K562 (cell line): ENCODE measurements around the gene RTCA. TPM values are rescaled to one million over a fixed set of nuclear protein-coding genes. Genes with fewer than 3 reads are reported as not detected.

Experiments
- PURB ChIP-seq: sonication (generic); formaldehyde crosslinking; IDR thresholded peaks from 2 replicates; pipeline ENCODE4 v1.9.0; 2021; ENCODE audit warnings: low read depth, mild to moderate bottlenecking, missing genetic modification reagents
- polyA plus RNA-seq, 8 experiments: library from polyadenylated mRNA; depleted of rRNA in 4 of 8; stranded (reverse) in 5 of 8; unstranded in 3 of 8; fragments of >200 nt; fragmentation: Nextera tagmentation in 2 of 8; fragmentation: Illumina TruSeq in 1 of 8; extraction: Ambion mirVana in 2 of 8; extraction: Trizol in 1 of 8; gene quantifications; 2 replicates each; pipeline versions ENCODE4 v1.2.1 to v1.2.3, GENCODE V29; 2011 to 2014; ENCODE audit warnings: inconsistent platforms in 1 of 8, missing spikeins in 1 of 8
- total RNA-seq, 7 experiments: library from RNA; depleted of rRNA in 6 of 7; stranded (reverse); fragments of >200 nt in 6 of 7; fragmentation: Illumina TruSeq in 2 of 7; extraction: Trizol in 2 of 7; gene quantifications; 2 replicates each; pipeline versions ENCODE4 v1.2.1 to v1.2.3, GENCODE V29; 2011 to 2021; ENCODE audit warnings: low replicate concordance in 1 of 7
- TF ChIP-seq, protein P1 (sequence below): sonication (generic); formaldehyde crosslinking; IDR thresholded peaks from 2 replicates; pipeline ENCODE4 v1.8.0; 2022; ENCODE audit warnings: mild to moderate bottlenecking, missing genetic modification reagents

The RTCA gene
- total and polyA plus RNA-seq, 9 of the 15 experiments (the other 6 are each of a cell fraction or from before 2014, with no cell fraction given), result 11.6 to 57.2 (median 43.2) TPM

DNA sequence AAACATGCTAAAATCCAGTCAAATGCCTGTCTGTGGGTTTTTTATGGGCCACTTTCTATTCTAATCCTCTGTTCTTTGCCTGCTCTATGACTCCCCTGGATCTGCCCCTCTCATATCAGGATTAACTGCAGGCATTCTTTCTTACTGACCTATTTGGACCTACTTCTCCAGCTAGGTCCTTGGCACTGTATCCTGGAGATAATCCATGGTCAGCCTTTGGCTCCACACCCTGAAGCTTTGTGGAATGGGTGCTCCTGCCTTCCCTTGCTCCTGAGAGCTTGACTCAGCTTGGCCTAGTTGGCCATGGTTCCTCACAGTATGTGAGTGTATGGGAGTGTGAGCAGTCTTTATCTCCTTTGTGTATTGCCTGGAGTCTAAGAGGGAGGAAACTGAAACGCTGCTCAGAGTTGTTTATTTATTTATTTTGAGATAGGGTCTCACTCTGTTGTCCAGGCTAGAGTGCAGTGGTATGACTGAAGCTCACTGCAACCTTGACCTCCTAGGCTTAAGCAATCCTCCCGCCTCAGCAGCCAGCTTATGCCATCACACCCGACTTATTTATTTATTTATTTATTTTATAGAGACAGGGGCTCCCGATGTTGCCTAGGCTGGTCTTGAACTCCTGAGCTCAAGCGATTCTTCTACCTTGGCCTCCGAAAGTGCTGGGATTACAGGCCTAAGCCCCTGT is 57.5 kb downstream of the RTCA start (continued):
- TF ChIP-seq, protein P1, sequence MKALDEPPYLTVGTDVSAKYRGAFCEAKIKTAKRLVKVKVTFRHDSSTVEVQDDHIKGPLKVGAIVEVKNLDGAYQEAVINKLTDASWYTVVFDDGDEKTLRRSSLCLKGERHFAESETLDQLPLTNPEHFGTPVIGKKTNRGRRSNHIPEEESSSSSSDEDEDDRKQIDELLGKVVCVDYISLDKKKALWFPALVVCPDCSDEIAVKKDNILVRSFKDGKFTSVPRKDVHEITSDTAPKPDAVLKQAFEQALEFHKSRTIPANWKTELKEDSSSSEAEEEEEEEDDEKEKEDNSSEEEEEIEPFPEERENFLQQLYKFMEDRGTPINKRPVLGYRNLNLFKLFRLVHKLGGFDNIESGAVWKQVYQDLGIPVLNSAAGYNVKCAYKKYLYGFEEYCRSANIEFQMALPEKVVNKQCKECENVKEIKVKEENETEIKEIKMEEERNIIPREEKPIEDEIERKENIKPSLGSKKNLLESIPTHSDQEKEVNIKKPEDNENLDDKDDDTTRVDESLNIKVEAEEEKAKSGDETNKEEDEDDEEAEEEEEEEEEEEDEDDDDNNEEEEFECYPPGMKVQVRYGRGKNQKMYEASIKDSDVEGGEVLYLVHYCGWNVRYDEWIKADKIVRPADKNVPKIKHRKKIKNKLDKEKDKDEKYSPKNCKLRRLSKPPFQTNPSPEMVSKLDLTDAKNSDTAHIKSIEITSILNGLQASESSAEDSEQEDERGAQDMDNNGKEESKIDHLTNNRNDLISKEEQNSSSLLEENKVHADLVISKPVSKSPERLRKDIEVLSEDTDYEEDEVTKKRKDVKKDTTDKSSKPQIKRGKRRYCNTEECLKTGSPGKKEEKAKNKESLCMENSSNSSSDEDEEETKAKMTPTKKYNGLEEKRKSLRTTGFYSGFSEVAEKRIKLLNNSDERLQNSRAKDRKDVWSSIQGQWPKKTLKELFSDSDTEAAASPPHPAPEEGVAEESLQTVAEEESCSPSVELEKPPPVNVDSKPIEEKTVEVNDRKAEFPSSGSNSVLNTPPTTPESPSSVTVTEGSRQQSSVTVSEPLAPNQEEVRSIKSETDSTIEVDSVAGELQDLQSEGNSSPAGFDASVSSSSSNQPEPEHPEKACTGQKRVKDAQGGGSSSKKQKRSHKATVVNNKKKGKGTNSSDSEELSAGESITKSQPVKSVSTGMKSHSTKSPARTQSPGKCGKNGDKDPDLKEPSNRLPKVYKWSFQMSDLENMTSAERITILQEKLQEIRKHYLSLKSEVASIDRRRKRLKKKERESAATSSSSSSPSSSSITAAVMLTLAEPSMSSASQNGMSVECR (CRISPR knock-in tag), result no peak
- no peak for TF ChIP-seq PURB (CRISPR knock-in tag)
